ENCODE data around the gene SCRN3.

DNA sequence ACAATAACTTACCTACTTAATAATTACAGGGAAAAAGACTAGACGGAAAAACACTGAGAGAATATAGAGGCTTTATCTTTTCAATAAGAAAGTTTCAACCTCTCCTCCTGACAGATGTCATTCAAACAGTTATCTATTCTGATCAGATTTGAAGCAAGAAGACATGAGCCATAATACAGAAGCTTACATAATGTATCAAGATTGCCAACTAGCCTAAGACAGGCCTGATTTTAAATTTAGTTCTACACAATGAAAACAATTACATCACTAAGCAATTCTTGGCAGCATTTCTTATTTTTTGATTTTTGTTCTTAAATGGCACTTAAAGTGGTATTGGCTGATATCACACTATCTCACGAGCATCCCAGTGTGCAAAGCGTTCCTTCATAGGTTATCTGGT is 49.7 kb downstream of the SCRN3 start:
- TF ChIP-seq POLR2A (IDR thresholded peaks at IDR 0.05; ENCODE audit: low read length) (no peak), NR3C1 (IDR thresholded peaks at IDR 0.05) (no peak), CHD4 (IDR thresholded peaks at IDR 0.05; ENCODE audit: borderline replicate concordance) (no peak), SMC3 (IDR thresholded peaks at IDR 0.05) (no peak), POLR2AphosphoS2 (conservative IDR thresholded peaks at IDR 0.05; ENCODE audit: low read length) (no peak), CHD2 (IDR thresholded peaks at IDR 0.05; ENCODE audit: low read length, partially characterized antibody) (no peak), CEBPB (IDR thresholded peaks at IDR 0.05) (no peak)
- TF ChIP-seq, protein P1, sequence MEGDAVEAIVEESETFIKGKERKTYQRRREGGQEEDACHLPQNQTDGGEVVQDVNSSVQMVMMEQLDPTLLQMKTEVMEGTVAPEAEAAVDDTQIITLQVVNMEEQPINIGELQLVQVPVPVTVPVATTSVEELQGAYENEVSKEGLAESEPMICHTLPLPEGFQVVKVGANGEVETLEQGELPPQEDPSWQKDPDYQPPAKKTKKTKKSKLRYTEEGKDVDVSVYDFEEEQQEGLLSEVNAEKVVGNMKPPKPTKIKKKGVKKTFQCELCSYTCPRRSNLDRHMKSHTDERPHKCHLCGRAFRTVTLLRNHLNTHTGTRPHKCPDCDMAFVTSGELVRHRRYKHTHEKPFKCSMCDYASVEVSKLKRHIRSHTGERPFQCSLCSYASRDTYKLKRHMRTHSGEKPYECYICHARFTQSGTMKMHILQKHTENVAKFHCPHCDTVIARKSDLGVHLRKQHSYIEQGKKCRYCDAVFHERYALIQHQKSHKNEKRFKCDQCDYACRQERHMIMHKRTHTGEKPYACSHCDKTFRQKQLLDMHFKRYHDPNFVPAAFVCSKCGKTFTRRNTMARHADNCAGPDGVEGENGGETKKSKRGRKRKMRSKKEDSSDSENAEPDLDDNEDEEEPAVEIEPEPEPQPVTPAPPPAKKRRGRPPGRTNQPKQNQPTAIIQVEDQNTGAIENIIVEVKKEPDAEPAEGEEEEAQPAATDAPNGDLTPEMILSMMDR (IDR thresholded peaks at IDR 0.05) = no peak
- TF ChIP-seq, protein P2, sequence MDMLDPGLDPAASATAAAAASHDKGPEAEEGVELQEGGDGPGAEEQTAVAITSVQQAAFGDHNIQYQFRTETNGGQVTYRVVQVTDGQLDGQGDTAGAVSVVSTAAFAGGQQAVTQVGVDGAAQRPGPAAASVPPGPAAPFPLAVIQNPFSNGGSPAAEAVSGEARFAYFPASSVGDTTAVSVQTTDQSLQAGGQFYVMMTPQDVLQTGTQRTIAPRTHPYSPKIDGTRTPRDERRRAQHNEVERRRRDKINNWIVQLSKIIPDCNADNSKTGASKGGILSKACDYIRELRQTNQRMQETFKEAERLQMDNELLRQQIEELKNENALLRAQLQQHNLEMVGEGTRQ (IDR thresholded peaks at IDR 0.05) = no peak

All from A549 (cell line).